Activated naive CD4-positive, alpha-beta T cell treated with anti-CD3 and anti-CD28 coated beads, Interleukin-2, amount 50 U/mL, for 72 hours (primary cell): ENCODE measurements around the gene GPRC5D. TPM values are rescaled to one million over a fixed set of nuclear protein-coding genes. Genes with fewer than 3 reads are reported as not detected.

Source experiments
- ATAC-seq, 2 donors: fragments of 150-1000 bp; cut with Tn5 transposase; 2 replicates each; pipeline ENCODE4 v1.10.0; 2021; ENCODE audit warnings: mild to moderate bottlenecking in 2 of 2, moderate library complexity in 2 of 2
- DNase-seq, 2 donors: peaks; one replicate each; pipeline ENCODE4 v3.0.0; 2021 to 2022; ENCODE audit warnings: low spot score in 2 of 2
- H3K27ac Mint-ChIP-seq, 2 donors: one replicate each; pipeline ENCODE4 v1.8.0; 2022; ENCODE audit warnings: mild to moderate bottlenecking in 2 of 2, mixed read lengths in 2 of 2
- H3K36me3 Mint-ChIP-seq, 2 donors: one replicate each; pipeline ENCODE4 v1.8.0; 2022; ENCODE audit warnings: mixed read lengths in 2 of 2
- H3K9me3 Mint-ChIP-seq, 2 donors: one replicate each; pipeline ENCODE4 v1.8.0; 2022; ENCODE audit warnings: mixed read lengths in 2 of 2
- total RNA-seq, 2 donors: library from RNA; stranded (reverse); gene quantifications; one replicate each; pipeline ENCODE4 v1.2.3, GENCODE V29; 2022

The GPRC5D gene
- not detected for total RNA-seq

DNA sequence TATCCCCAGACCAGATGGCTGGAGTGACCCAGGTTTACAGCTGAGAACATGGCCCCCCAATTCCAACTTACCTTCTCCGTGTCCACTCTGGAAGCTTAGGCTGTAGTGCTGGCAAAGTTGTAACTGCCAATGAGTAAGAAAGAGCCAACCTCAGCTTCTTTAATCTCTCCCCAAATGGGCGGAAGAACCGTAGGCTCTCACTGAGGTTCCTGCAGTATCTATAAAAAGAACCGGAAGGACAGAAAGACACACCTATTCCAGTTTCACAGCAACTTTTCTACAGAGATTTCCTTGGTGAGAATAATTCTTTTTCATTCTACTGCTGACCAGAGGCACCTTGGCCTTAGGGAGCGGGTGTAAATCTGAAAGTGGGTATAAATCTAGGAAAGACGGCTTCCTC, at the start of gene GPRC5D:
Gene GPRC5D (minus strand): TSS at position 135 of the 400 bp plus-strand sequence. CDS start 1,786 bp downstream, outside the sequence.
- Mint-ChIP-seq H3K27ac (no peak within 1 kb of the TSS), H3K36me3 (no peaks in the 10 kb centered on the region), H3K9me3 (peaks cover 0 to 3% of the 10 kb centered on the region in 2 donors)
- no peak for DNase-seq
- no peak for ATAC-seq

DNA sequence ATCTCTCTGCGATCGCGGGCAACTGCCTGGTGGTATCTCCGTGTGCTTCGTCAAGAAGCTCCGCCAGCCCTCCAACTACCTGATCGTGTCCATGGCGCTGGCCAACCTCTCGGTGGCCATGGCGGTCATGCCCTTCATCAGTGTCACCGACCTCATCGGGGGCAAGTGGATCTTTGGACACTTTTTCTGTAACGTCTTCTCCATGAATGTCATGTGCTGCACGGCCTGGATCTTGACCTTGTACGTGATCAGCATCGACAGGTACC, 49.7 kb upstream of the GPRC5D start:
- peak overlapping the region in 1 of 2 donors; percentile 67 for H3K27ac Mint-ChIP-seq
- no peaks in the 10 kb centered on the region for H3K9me3 Mint-ChIP-seq
- ATAC-seq (no peak), DNase-seq (no peak)
- H3K36me3 Mint-ChIP-seq = peaks cover 6% of the 10 kb centered on the region in 2 donors

DNA sequence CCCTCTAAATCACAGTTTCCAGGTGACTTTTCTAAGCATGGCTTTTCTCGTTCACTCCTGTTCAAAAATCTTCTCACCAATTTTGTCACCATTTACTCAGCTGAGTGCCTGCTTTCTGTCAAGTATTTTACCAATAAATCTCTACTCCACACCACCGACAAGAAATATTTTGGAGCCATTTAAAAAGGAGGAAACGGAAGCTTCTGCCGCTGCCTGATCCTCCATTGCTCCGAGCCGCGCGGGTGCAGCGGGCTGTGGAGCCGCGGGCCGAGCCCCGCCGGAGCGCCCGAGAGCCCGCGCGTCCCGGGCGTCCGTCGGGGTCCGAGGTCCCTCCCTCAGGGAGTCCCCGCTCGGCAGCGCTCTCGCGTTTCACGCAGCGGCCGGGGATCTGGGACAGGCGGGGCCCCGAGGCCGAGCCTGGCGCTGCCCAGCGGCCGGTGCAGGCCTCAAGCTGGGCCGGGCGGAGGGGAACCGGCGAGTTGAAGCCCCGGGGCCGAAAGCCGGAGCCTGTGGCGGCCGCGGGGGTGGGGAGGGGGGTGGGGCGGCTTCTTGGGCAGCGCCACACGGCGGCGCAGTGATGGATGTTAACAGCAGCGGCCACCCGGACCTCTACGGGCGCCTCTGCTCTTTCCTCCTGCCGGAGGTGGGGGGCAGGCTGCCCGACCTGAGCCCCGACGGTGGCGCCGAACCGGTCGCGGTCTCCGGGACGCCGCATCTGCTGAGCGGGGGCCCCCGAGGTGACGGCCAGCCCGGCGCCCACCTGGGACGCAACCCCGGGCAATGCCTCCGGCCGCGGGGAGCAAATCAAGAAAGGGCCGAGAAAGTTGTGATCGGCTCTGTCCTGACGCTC, 49.2 kb upstream of the GPRC5D start:
- H3K36me3 Mint-ChIP-seq = peaks cover 6% of the 10 kb centered on the region in 2 donors
- ATAC-seq = peak; percentile 14 to 19
- peak; percentile 48 to 66 for DNase-seq
- H3K27ac Mint-ChIP-seq = peak overlapping the region; percentile 60 to 67
- H3K9me3 Mint-ChIP-seq = no peaks in the 10 kb centered on the region

DNA sequence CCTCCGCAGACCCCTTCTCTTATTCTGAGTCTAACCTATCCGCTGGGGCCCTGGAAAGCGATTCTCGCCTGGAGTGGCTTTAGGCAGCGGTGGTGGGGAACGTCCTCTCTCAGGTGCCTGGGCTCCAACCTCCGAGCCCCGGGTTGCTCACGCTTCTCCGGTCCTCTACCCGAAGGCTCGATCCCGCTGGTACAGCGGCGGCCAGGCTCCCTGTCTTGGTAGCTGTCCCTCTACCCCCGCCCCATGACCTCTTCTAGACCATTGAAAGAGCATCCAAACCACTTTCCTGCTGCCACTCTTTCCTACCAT, 48.6 kb upstream of the GPRC5D start:
- peak; percentile 56 to 61 for ATAC-seq
- no peak for DNase-seq
- Mint-ChIP-seq H3K9me3 (no peaks in the 10 kb centered on the region), H3K36me3 (peaks cover 6% of the 10 kb centered on the region in 2 donors), H3K27ac (peak overlapping the region; percentile 33 to 60)

DNA sequence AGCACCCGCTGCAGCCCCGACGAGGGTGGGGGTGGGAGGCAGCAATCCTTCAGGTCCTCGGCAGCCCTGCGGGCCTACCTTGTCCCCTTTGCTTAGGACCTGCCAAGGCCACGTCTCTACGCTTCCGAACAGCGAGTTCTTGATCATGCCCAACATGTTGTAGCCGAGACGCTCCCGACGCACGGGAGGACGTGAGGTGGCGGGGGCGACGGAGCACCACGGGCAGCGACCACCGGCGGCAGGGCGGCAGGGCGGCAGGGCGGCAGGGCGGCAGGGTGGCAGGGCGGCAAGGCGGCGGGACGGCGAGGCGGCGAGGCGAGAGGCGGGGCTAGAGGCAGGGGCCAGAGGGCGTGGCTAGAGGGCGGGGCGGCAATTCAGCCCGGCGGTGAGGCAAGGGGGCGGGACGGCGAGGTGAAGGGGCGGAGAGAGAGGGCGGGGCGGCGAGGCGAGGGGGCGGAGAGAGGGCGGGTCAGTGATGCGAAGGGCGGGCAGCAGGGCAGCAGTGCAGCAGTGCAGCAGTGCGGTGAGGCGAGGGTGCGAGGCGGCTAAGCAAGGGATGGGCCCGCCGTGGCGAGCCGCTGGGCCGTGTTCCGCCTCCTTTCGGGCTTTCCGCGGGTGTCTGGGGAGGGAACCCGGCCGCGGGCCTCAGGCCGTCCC, 48.1 kb upstream of the GPRC5D start, which contains the start of gene HEBP1:
Gene HEBP1 (minus strand): TSS at position 307 of the 657 bp plus-strand sequence. CDS start 151 bp downstream, at position 156.
- DNase-seq = peak; percentile 94 to 97
- Mint-ChIP-seq H3K27ac (peak within 1 kb of the TSS; percentile 74 to 79), H3K36me3 (peaks cover 6% of the 10 kb centered on the region in 2 donors), H3K9me3 (no peaks in the 10 kb centered on the region)
- ATAC-seq = peak; percentile 89 to 92

DNA sequence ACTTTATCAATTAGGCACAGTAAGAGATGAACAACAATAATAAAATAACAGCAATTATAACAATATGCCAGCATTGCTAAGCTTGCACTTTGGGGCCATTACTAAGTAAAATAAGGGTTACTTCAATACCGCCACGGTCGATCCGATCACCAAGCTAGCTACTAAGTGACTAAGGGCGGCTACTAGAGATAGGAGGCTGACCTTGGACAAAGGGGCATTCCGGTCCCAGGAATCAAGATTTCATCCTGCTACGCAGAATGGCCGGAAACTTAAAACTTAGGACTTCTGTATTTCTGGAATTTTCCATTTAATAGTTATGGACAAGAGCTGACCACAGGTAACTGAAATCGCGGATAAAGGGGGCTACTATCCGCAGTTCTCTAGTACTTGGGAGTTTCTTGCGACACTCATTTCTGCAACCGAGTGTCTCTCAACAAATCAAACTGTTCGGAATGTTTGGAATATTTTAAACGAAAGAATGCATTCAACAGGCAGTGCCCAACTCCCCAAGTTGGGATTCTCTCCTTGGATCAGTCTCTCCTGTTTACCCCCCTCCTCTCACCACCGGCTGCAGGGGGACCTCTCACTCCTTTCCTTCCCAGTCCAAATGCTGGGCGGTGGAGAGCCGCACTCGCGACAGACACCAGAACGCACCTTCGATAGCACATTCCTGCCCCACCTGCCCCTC, 47.4 kb upstream of the GPRC5D start:
- Mint-ChIP-seq H3K9me3 (no peaks in the 10 kb centered on the region), H3K36me3 (peaks cover 6% of the 10 kb centered on the region in 2 donors), H3K27ac (peak overlapping the region; percentile 74 to 79)
- DNase-seq (no peak), ATAC-seq (peak in 1 of 2 donors; percentile 7)

DNA sequence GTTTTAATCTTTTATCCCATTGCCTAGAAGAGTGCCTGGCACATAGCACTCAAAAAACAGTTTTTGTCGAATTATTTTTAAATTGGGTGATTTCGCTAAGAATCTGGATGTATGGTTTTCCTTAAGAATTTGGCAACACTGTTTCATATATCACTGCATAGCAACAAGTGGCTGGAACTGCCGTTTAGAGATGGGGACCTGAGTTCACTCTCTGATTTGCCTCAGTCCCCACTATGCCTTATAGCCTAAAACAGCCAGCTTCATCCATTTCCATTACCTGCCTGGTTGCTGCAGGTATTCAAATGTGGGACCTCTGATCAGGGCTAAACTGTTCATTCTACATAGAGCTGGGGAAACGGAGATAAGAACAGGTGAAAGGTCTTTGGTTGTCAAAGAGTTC, 46.3 kb upstream of the GPRC5D start:
- Mint-ChIP-seq H3K36me3 (peaks cover 6 to 10% of the 10 kb centered on the region in 2 donors), H3K9me3 (peaks cover 0 to 5% of the 10 kb centered on the region in 2 donors)

DNA sequence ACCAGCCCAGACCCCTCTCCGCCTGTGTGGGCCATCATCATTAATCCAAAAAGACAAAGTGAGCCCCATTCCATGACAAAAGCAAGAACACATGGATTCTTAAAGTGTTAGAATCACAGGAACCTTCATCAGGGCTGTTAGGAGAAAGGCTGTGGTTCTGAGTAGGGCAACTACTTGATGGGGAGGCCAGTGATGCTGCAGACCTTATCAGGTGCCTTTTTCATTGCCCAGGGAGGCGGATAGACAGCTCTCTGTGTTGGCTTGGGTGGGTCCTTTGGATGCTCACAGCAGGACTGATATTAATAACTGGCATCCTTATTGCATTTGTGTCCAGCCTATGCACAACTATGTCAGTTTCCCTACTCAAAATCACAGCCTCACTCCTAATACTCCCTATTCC, 45.8 kb upstream of the GPRC5D start:
- ATAC-seq = no peak

More for the DNA sequence above, 46.3 kb upstream of the GPRC5D start:
- no peak overlapping the region for H3K27ac Mint-ChIP-seq
- DNase-seq (no peak), ATAC-seq (no peak)

DNA sequence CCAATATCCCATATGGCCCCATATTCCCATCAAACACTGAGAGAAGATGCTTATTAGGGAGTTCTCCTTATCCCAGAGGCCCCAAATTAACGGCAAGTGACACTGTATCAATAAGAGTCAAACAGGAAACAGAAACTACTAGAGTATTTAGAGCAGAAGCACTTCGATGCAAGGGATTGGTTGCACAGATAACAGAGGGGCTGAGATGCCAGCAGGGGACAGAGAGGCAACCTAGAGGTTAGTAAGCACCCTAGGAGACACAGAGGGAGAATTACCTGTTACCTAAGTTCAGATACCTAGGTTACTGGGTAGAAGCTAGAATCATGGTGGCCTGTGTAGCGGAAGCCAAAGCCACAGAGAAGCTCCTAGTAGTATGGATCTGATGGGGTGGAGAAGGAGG, 45.2 kb upstream of the GPRC5D start:
- Mint-ChIP-seq H3K9me3 (peaks cover 0 to 8% of the 10 kb centered on the region in 2 donors), H3K36me3 (peaks cover 6 to 13% of the 10 kb centered on the region in 2 donors), H3K27ac (no peak overlapping the region)
- no peak for DNase-seq
- ATAC-seq = no peak

More for the DNA sequence above, 45.8 kb upstream of the GPRC5D start:
- Mint-ChIP-seq H3K27ac (no peak overlapping the region), H3K36me3 (peaks cover 6 to 13% of the 10 kb centered on the region in 2 donors), H3K9me3 (peaks cover 0 to 8% of the 10 kb centered on the region in 2 donors)
- DNase-seq = no peak

DNA sequence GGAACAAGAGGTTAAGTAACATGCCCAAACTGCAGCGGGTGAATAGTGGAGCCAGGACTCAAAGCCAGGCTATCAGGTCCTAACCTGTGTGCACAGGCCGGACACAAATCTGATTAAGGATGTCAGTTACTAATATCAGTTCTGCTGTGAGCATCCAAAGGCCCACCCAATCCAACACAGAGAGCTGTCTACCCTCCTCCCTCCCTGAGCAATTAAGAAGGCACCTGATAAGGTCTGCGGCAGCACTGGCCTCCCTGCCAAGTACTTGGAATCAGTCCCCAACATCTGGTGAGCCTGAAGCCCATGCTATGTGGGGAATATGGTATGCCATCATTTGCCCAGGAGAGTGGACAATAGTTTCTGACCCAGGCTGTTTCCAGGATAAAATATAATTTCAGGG, 44.2 kb upstream of the GPRC5D start:
- Mint-ChIP-seq H3K27ac (no peak overlapping the region), H3K9me3 (peaks cover 0 to 8% of the 10 kb centered on the region in 2 donors), H3K36me3 (peaks cover 0 to 7% of the 10 kb centered on the region in 2 donors)
- DNase-seq = no peak
- ATAC-seq = no peak

DNA sequence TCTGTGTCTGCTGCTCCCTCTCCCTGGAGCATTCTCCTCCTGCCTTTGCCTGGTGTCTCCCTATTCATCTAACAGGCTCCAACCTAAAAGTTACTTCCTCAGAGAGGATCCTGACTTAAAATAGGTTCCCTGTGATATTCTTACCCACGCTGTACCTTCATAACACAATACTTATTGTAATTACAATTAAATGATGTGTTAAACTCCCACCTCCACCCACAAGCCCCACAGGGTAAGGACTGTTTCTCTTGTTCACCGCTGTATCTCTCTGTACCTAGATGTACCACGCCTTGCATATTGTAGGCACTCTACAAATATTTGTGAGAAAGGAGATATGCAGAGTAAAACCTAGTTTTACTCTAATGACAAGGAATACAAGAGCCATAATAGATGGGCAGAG, 43.1 kb upstream of the GPRC5D start:
- DNase-seq (no peak), ATAC-seq (no peak)
- Mint-ChIP-seq H3K9me3 (peaks cover 0 to 8% of the 10 kb centered on the region in 2 donors), H3K27ac (no peak overlapping the region), H3K36me3 (peaks cover 0 to 7% of the 10 kb centered on the region in 2 donors)

DNA sequence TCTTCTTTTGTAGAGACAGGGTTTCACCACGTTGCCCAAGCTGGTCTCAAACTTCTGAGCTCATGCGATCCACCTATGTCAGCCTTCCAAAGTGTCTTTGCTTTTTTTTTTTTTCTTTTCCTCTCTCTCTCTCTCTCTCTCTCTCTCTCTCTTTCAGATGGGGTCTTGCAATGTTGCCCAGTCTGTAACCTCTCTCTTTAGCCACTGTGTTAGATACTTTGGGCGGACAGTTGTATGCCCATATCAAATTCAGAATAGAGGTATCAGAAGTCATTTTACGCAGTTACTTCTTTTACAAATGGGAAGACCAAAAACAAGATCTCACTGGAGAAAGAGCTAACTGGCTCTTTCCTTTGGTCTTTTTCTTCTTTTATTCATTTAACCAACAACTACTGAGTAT, 41.4 kb upstream of the GPRC5D start:
- ATAC-seq (no peak), DNase-seq (no peak)
- peaks cover 0 to 7% of the 10 kb centered on the region in 2 donors for H3K36me3 Mint-ChIP-seq
- peaks cover 0 to 8% of the 10 kb centered on the region in 2 donors for H3K9me3 Mint-ChIP-seq
- H3K27ac Mint-ChIP-seq = peak overlapping the region; percentile 35 to 72

DNA sequence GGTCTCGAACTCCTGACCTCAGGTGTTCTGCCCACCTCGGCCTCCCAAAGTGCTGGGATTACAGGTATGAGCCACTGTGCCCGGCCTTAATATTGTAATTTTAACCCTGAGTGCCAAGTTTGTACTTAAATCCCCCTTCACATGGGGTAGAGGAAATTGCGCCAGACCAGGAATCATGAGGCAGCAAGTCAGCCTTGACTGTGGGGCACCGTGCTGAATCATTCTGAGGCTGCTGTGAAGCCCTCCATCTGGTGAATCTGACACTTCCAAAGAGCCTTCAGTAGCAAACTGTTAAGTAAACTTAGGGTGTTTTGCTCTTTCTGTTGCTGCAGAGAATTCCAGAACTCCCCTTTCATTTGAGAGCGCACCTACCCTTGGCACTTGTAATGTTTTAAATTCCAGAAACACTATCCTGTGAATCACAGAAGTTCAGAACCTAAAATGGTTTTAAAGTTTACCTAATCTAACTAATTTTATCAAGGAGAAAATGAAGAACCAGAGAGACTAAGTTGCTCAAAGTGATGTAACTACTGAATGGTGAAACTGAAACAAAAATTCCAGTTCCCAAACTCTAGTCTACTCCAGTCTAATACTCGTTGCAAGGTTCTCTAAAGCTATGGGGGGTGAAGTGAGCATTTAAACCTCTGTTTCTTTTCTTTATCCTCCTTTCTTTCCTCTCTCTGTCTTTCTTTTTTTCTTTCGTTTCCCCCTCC, 40.6 kb upstream of the GPRC5D start:
- H3K27ac Mint-ChIP-seq = peak overlapping the region; percentile 35 to 72
- DNase-seq (no peak), ATAC-seq (no peak)
- peaks cover 0 to 8% of the 10 kb centered on the region in 2 donors for H3K9me3 Mint-ChIP-seq
- peaks cover 0 to 7% of the 10 kb centered on the region in 2 donors for H3K36me3 Mint-ChIP-seq

DNA sequence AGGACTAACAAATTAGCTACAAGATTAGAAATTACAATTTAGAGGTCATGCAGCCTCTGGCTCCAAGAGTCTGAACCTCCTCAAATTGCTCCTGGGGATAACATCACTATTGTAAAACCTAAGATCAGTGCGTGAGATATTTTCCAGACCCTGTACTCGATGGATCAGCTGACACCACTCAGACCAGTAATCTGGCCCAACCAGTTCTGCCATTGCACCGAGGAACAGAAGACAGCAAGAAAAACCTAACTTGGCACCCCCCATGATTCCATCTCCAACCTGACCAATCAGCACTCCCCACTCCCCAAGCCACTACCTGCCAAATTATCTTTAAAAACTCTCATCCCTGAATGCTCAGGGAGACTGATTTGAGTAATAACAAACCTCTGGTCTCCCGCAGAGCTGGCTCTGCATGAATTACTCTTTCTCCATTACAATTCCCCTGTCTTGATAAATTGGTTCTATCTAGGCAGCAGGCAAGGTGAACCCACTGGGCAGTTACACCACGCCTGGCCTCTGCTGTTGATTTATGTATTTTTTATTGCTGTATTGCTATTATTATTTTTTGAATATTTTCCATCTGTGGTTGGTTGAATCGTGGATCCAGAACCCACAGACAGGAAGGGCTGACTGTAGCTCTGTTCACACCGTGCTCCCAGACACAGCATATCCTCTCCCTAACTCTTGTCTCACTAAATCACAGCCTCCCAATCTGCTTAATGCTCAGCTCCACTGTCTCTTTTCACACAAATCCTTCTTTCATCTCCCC, 38.9 kb upstream of the GPRC5D start:
- Mint-ChIP-seq H3K9me3 (peaks cover 0 to 8% of the 10 kb centered on the region in 2 donors), H3K36me3 (peaks cover 0 to 7% of the 10 kb centered on the region in 2 donors), H3K27ac (peak overlapping the region; percentile 2 to 8)
- DNase-seq (no peak), ATAC-seq (no peak)

DNA sequence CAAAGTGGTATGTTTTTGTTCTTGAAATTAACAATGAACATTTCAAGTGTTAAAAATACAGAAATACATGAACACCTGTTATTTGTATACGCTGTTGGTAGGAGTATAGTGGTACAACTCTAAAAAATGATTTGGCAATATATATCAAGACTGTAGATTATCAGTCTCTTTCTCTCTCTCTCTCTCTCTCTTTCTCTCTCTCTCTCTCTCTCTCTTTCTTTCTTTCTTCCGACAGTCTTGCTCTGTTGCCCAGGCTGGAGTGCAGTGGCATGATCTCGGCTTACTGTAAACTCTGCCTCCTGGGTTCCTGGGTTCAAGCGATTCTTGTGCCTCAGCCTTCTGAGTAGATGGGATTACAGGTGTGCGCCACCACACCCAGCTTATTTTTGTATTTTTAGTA, 35.5 kb upstream of the GPRC5D start:
- H3K36me3 Mint-ChIP-seq = no peaks in the 10 kb centered on the region
- no peak for ATAC-seq

More for the DNA sequence above, 35.5 kb upstream of the GPRC5D start:
- no peak for DNase-seq
- H3K27ac Mint-ChIP-seq = peak overlapping the region in 1 of 2 donors; percentile 53
- no peaks in the 10 kb centered on the region for H3K9me3 Mint-ChIP-seq
